NCI-H146 treated with DMSO at 0.1 percent for 48 hours (cell line): ENCODE measurements around the gene TRIP12.
"Not testable (repeated sequence)": the region's sequence is repeated elsewhere in the genome, so short reads cannot be mapped to it uniquely, and the experiment has no call there.

Experiments used
- DNase-seq: peaks from one replicate; lab custom pipeline; 2025; ENCODE audit not compliant: unreplicated experiment; lab: John Stamatoyannopoulos, UW

The TRIP12 gene

DNA sequence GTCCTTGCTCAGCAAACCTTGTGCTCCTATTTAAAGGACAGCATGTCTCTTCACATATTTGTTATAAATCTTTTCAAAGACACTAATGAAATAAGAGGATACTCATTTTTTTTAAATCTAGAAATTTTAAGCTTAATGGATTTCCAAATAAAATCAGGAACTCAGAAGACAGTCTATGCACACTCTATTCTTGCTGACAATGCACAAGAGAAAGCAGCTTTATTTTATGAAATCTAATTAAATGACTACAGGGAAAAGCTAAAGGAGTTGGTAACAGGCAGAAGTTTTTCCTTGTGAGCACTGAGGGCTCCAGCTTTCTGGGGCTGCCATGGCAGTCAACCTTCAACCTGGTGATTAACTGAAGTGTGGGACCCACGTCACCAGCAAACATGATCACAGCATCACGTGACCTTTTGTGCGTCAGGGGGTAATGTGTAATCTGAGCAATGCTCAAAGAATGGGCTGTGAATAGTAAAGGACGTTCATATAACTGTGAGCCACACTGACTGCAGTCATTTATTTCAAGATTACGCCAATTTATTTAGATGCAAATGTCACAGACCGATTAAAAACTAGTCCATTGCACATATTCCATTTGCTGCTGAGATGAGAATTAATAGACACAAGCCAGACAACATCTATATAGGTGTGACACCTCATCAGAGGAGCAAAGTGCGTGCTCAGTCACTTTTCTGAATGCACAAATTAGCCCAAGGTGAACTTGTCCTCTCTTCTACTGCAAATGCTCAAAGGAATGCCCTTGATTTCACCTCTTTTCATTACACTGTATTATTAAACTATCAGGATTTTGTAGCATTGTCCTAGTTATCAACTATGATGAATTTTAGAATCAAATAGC lies 195.9 kb downstream of the TRIP12 start:
- no peak for DNase-seq

DNA sequence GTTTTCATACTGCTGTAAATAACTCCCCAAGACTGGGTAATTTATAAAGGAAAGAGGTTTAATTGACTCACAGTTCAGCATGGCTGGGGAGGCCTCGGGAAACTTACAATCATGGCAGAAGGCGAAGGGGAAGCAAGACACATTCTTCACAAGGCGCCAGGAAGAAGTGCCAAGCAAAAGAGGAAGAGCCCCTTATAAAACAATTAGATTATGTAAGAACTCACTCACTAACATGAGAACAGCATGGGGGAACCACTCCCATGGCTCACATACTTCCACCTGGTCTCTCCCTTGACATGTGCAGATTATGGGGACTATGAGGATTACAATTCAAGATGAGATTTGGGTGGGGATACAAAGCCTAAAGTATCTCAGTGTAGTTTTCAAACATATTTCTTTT lies 198.6 kb downstream of the TRIP12 start:
- DNase-seq, result not testable (repeated sequence)

DNA sequence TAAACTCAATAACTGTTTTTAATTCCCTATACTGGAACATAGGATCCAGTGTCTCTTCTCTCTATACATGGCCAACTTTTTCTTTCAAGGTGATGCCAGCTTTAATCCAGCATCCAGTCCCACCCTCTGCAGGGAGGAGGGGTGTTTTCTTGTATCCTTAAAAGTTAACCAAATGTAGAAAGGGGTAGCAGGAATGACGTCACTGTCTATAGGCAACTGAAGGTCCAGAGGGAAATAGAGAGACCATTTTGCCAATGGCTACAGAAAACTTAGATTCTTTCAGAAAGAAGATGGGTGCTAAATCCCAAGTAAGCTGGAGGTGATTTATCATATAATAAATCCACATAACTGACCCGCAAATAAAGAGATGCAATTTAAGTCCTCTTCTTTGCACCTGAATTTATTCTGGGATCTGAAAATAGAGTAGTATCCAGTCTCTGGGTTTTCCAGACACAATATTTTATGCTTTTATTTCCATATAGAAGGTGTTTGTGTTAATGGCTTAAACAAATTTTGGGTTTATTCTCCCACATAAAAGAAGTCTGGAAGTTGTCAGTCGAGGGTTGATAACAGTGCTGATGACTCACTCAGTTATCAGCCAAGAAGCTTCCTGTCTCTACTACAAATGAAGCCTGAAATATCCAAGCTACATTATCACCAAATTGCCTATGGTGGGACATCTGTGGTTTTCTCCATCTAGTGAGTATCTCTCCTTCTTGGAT lies 201.7 kb downstream of the TRIP12 start:
- no peak for DNase-seq

DNA sequence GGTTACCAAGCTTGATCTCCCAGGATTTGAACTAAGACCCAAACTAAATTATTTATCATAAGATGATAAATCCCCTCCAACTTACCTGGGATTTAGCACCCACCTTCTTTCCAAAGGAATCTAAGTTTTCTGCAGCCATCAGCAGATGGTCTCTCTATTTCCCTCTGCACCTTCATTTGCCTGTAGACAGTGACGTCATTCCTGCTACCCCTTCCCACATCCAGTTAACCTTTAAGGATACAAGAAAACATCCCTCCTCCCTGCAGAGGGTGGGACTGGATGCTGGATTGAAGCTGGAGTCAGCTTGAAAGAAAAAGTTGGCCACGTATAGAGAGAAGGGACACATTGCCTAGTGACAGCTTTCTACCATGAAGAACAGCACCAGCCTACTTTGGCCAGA lies 203.8 kb downstream of the TRIP12 start:
- no peak for DNase-seq

GRCh38 chr2:229715895-229716507 lies 205.8 kb downstream of the TRIP12 start:
- peak; percentile 55 for DNase-seq

DNA sequence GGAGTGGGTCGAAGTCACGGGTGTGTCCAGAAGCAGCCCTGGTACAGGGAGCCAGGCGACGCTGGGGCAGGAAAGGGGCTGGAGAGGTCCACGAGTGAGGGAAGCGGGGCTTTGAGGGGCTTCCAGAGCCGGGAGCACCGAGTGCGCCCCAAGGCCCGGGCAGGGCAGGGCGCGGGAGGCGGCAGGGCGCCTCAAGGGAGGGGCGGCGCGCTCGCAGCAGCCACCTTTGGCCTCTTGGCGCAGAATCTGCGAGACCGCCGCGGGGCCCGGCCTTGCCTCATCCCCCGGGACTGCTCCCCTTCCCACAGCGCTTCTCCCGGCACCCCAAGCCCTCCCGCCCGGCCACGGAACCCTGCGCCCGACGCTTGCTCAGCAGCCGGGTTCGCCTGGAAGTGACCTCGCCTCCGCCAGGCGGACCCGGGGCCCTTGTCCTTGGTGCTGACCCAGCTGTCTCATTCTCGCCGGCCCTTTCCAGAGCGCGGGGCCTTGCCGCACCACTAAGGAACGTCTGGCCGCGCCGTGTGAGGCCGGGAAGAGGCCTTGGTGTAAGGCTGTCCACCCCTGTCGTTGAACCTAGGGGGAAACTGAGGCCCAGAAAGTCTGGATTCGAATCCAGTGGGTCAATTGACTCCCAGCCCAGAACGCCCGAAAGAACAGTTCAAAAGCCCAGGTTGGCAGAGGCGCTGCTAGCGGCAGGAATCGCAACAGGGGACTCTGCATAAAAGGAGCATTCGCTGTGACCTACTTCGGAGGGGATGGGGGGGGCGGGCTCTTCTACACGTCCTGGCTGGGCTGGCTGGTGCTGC lies 206.9 kb downstream of the TRIP12 start:
- DNase-seq, result peak; percentile 25

GRCh38 chr2:229714080-229714735 lies 207.6 kb downstream of the TRIP12 start, which contains the start of gene DNER:
Gene DNER, minus strand, starts transcription at chr2:229714555. Its CDS starts 132 bp downstream, at chr2:229714423.
- peak; percentile 9 for DNase-seq
